Upper lobe of left lung (tissue), 6 donors: ENCODE measurements around the gene PPM1E. TPM values are rescaled to one million over a fixed set of nuclear protein-coding genes. Genes with fewer than 3 reads are reported as not detected.

Source experiments
- ATAC-seq, 2 donors: fragments of 200-7000 bp; cut with Tn5 transposase; one replicate each; pipeline ENCODE4 v1.9.1; 2022; ENCODE audit warnings: mild to moderate bottlenecking in 2 of 2, moderate library complexity in 2 of 2; ENCODE audit not compliant: low FRiP score in 2 of 2
- DNase-seq, 2 donors: peaks; one replicate each; pipeline ENCODE4 v3.0.0-alpha.2; 2019 to 2020
- H3K27ac ChIP-seq, 4 donors: fragments of 200-600 bp; sonication (generic); one replicate each; pipeline ENCODE4 v1.5.1; 2016 to 2019
- H3K27me3 ChIP-seq, 4 donors: fragments of 200-600 bp; sonication (generic); one replicate each; pipeline ENCODE4 v1.5.1; 2017 to 2019
- H3K36me3 ChIP-seq, 4 donors: fragments of 200-600 bp; sonication (generic); one replicate each; pipeline ENCODE4 v1.5.1; 2016 to 2019
- H3K4me1 ChIP-seq, 4 donors: fragments of 200-600 bp; sonication (generic); one replicate each; pipeline ENCODE4 v1.5.1; 2018 to 2019
- H3K4me3 ChIP-seq, 4 donors: fragments of 200-600 bp; sonication (generic); one replicate each; pipeline ENCODE4 v1.5.1; 2017 to 2019; ENCODE audit warnings: mild to moderate bottlenecking in 2 of 4, moderate library complexity in 1 of 4
- H3K9me3 ChIP-seq, 4 donors: fragments of 200-600 bp; sonication (generic); one replicate each; pipeline ENCODE4 v1.5.1; 2018 to 2019
- EP300 ChIP-seq, 4 donors: sonication (generic); formaldehyde crosslinking; IDR thresholded peaks; one replicate each; pipeline ENCODE4 v1.5.1; 2017; ENCODE audit warnings: antibody characterized with exemption in 4 of 4, control low read depth in 2 of 4
- POLR2A ChIP-seq, 4 donors: fragments of 450-650 bp; IDR thresholded peaks; one replicate each; pipeline ENCODE4 v1.5.1; 2016 to 2017; ENCODE audit warnings: antibody characterized with exemption in 4 of 4, mild to moderate bottlenecking in 2 of 4
- POLR2AphosphoS5 ChIP-seq, 2 donors: sonication (generic); formaldehyde crosslinking; IDR thresholded peaks; one replicate each; pipeline ENCODE4 v1.5.1; 2017; ENCODE audit warnings: antibody characterized with exemption in 2 of 2
- WGBS, 2 donors: methylation state at CpG; one replicate each; pipeline ENCODE4 v1.1.5; 2017 to 2018; 5-methylcytosine and 5-hydroxymethylcytosine counted together
- total RNA-seq, 6 donors: library from RNA; depleted of rRNA in 4 of 6; stranded (reverse); fragments of >200 nt in 4 of 6; gene quantifications; one replicate each; pipeline versions ENCODE4 v1.1.0 to v1.2.1, GENCODE V29; 2016 to 2021
- TF ChIP-seq, protein P1 (sequence below), 6 experiments: fragments of 450-650 bp in 4 of 6; fragments of 200-600 bp in 2 of 6; sonication (generic) in 2 of 6; IDR thresholded peaks; one replicate each; pipeline ENCODE4 v1.5.1; 2016 to 2019; ENCODE audit warnings: antibody characterized with exemption in 6 of 6
- donor health status: DM: no; HTN: no; CAD: no; lungs with moderate emphysema.
- donor health status: DM: no; HTN: yes; CAD: no; lungs with severe emphysema.

PPM1E gene
- total RNA-seq, 6 donors from 2014 or later: under 0.01 to 0.76 (median 0.18) TPM

GRCh38 chr17:58886514-58886913 lies 130.9 kb downstream of the PPM1E start:
- DNase-seq: no peak
- Histone ChIP-seq H3K4me3 (no peak overlapping the region), H3K9me3 (peaks cover 0 to 6% (median 2%) of the 10 kb centered on the region in 4 donors), H3K27me3 (no peaks in the 10 kb centered on the region), H3K36me3 (no peaks in the 10 kb centered on the region), H3K4me1 (no peaks in the 10 kb centered on the region), H3K27ac (no peak overlapping the region)
- no peak for ATAC-seq
- WGBS, 2 donors: 81 to 87% methylated on average over 1 of the region's 1 CpG
- TF ChIP-seq POLR2A (IDR thresholded peaks at IDR 0.05): no peak
- TF ChIP-seq, protein P1, sequence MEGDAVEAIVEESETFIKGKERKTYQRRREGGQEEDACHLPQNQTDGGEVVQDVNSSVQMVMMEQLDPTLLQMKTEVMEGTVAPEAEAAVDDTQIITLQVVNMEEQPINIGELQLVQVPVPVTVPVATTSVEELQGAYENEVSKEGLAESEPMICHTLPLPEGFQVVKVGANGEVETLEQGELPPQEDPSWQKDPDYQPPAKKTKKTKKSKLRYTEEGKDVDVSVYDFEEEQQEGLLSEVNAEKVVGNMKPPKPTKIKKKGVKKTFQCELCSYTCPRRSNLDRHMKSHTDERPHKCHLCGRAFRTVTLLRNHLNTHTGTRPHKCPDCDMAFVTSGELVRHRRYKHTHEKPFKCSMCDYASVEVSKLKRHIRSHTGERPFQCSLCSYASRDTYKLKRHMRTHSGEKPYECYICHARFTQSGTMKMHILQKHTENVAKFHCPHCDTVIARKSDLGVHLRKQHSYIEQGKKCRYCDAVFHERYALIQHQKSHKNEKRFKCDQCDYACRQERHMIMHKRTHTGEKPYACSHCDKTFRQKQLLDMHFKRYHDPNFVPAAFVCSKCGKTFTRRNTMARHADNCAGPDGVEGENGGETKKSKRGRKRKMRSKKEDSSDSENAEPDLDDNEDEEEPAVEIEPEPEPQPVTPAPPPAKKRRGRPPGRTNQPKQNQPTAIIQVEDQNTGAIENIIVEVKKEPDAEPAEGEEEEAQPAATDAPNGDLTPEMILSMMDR (IDR thresholded peaks at IDR 0.05): no peak
- TF ChIP-seq POLR2AphosphoS5 (IDR thresholded peaks at IDR 0.05): no peak
- no peak for TF ChIP-seq EP300 (IDR thresholded peaks at IDR 0.05)

DNA sequence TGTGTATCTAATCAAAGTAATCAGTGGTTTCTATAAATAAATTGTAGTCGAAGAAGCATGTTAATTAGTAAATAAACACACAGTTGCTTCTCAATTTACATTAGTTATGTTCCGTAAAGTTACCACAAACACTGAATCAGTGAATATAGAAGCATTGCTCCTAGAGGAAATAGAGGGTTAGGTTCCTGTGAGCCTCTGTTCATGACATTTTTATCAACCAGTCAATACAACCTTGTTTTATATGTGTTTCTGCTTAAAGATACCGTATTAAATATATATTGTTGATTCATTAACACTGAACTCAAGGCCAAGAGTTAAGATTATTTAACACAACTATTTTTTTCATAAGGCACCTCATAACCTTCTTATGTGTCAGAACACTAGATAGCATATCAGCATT lies 134.3 kb downstream of the PPM1E start:
- DNase-seq: no peak
- no peak for TF ChIP-seq EP300 (IDR thresholded peaks at IDR 0.05)
- no peak for TF ChIP-seq POLR2AphosphoS5 (IDR thresholded peaks at IDR 0.05)
- TF ChIP-seq, protein P1 (IDR thresholded peaks at IDR 0.05): no peak
- TF ChIP-seq POLR2A (IDR thresholded peaks at IDR 0.05): no peak
- Histone ChIP-seq H3K9me3 (peaks cover 0 to 6% (median 2%) of the 10 kb centered on the region in 4 donors), H3K36me3 (no peaks in the 10 kb centered on the region), H3K27ac (no peak overlapping the region), H3K4me3 (no peak overlapping the region), H3K27me3 (no peaks in the 10 kb centered on the region), H3K4me1 (no peaks in the 10 kb centered on the region)
- WGBS, 2 donors: 83 to 93% methylated on average over 3 of the region's 3 CpGs
- no peak for ATAC-seq

GRCh38 chr17:58899191-58899590 lies 143.5 kb downstream of the PPM1E start:
- H3K9me3 ChIP-seq: no peaks in the 10 kb centered on the region
- no peak for TF ChIP-seq POLR2AphosphoS5 (IDR thresholded peaks at IDR 0.05)
- TF ChIP-seq, protein P1 (IDR thresholded peaks at IDR 0.05): no peak
- no peak for TF ChIP-seq POLR2A (IDR thresholded peaks at IDR 0.05)
- TF ChIP-seq EP300 (IDR thresholded peaks at IDR 0.05): no peak
- 86 to 90% methylated on average over 5 of the region's 5 CpGs for WGBS, 2 donors
- no peaks in the 10 kb centered on the region for H3K4me1 ChIP-seq
- no peak for ATAC-seq
- DNase-seq: no peak
- H3K4me3 ChIP-seq: no peak overlapping the region
- no peaks in the 10 kb centered on the region for H3K36me3 ChIP-seq
- H3K27ac ChIP-seq: no peak overlapping the region
- H3K27me3 ChIP-seq: no peaks in the 10 kb centered on the region

DNA sequence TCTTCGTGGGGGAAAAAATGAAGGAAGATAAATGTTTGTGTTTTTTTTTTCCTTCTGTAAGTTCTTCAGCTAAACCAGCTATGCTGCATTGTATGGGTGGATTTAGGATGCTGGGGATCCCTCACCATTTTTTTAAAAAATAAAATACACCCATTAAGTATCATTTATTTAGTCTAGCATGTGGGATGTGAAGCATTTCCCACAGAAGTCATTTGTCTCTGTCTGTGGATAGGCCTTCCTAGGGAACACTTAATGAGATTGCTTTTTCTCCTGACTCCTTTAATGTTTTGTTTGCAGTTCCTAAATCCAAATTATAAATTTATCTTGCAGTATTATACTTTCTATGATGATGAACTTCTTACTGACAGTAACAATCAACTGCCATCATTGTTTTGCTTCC lies 146.7 kb downstream of the PPM1E start:
- H3K4me3 ChIP-seq: no peak overlapping the region
- 80 to 85% methylated on average over 1 of the region's 1 CpG for WGBS, 2 donors

More for the DNA sequence above, 146.7 kb downstream of the PPM1E start:
- peaks cover 0 to 9% (median 2%) of the 10 kb centered on the region in 4 donors for H3K9me3 ChIP-seq
- no peaks in the 10 kb centered on the region for H3K4me1 ChIP-seq
- H3K27me3 ChIP-seq: no peaks in the 10 kb centered on the region
- no peak for ATAC-seq
- no peak overlapping the region for H3K27ac ChIP-seq
- no peaks in the 10 kb centered on the region for H3K36me3 ChIP-seq
- TF ChIP-seq EP300 (IDR thresholded peaks at IDR 0.05) (no peak), POLR2AphosphoS5 (IDR thresholded peaks at IDR 0.05) (no peak), POLR2A (IDR thresholded peaks at IDR 0.05) (no peak)
- TF ChIP-seq, protein P1 (IDR thresholded peaks at IDR 0.05): no peak
- DNase-seq: no peak
